Ovary (tissue), 3 donors: ENCODE results near the gene PCSK5.

Experiments used
- CTCF ChIP-seq, 3 donors: fragments of 450-650 bp in 2 of 3; fragments of 200-600 bp in 1 of 3; IDR thresholded peaks; one replicate each; pipeline versions ENCODE4 v1.5.1 to v1.8.0; 2016 to 2022; ENCODE audit warnings: antibody characterized with exemption in 3 of 3, mild to moderate bottlenecking in 1 of 3
- POLR2A ChIP-seq: fragments of 450-650 bp; IDR thresholded peaks from one replicate; pipeline ENCODE4 v1.6.1; 2017; ENCODE audit warnings: antibody characterized with exemption, mild to moderate bottlenecking, moderate library complexity
- donor health status: DM: no; HTN: no; CAD: no.

GRCh38 chr9:76213751-76214150 is 323.3 kb downstream of the PCSK5 start:
- TF ChIP-seq CTCF (IDR thresholded peaks at IDR 0.05) (no peak), POLR2A (no peak)
